ENCODE data around the gene HEBP1. TPM values are rescaled to one million over a fixed set of nuclear protein-coding genes. Genes with fewer than 3 reads are reported as not detected.

The HEBP1 gene
- total and polyA plus RNA-seq, 4 donors = 40.5 to 62.7 (median 53.7) TPM

- H3K36me3 ChIP-seq (ENCODE audit: control insufficient read depth in 4 of 4, insufficient read depth in 4 of 4, low read length in 4 of 4) = peaks cover 0 to 3% (median 0%) of the 10 kb centered on the region in 4 donors
- H3K27me3 ChIP-seq (ENCODE audit: control insufficient read depth in 3 of 3, insufficient read depth in 3 of 3, low read length in 2 of 3) = no peaks in the 10 kb centered on the region
- H3K27ac ChIP-seq (ENCODE audit: low read depth in 1 of 2, low read length in 1 of 2) = peak overlapping the region; percentile 81 to 97
- H3K4me1 ChIP-seq (ENCODE audit: control insufficient read depth in 5 of 5, insufficient read depth in 5 of 5, low read length in 5 of 5) = peaks cover 0 to 25% (median 9%) of the 10 kb centered on the region in 5 donors
- WGBS, 2 donors = 23 to 32% methylated on average over 22 of the region's 22 CpGs
- ATAC-seq (ENCODE audit: insufficient read depth, low FRiP score) = no peak
- TF ChIP-seq CTCF (IDR thresholded peaks at IDR 0.05; ENCODE audit: control extremely low read depth, extremely low read depth) = no peak
- H3K9me3 ChIP-seq (ENCODE audit: control insufficient read depth in 4 of 4, insufficient read depth in 3 of 4, low read length in 3 of 4) = no peaks in the 10 kb centered on the region
- H3K4me3 ChIP-seq = peak overlapping the region; percentile 87
- DNase-seq = peak in 2 of 3 donors; percentile 58 to 70
- peak overlapping the region; percentile 59 to 82 for H3K9ac ChIP-seq (ENCODE audit: insufficient read depth in 1 of 2, low read length in 2 of 2)
Measured at GRCh38 chr12:12999271-12999958, 650 bp downstream of the HEBP1 start.

GRCh38 chr12:12998248-12998647, 1.8 kb downstream of the HEBP1 start:
- Histone ChIP-seq H3K9ac (ENCODE audit: insufficient read depth in 1 of 2, low read length in 2 of 2) (no peak overlapping the region), H3K27me3 (ENCODE audit: control insufficient read depth in 3 of 3, insufficient read depth in 3 of 3, low read length in 2 of 3) (no peaks in the 10 kb centered on the region), H3K4me3 (no peak overlapping the region), H3K27ac (ENCODE audit: low read depth in 1 of 2, low read length in 1 of 2) (no peak overlapping the region), H3K4me1 (ENCODE audit: control insufficient read depth in 5 of 5, insufficient read depth in 5 of 5, low read length in 5 of 5) (peaks cover 0 to 25% (median 9%) of the 10 kb centered on the region in 5 donors), H3K9me3 (ENCODE audit: control insufficient read depth in 4 of 4, insufficient read depth in 3 of 4, low read length in 3 of 4) (no peaks in the 10 kb centered on the region), H3K36me3 (ENCODE audit: control insufficient read depth in 4 of 4, insufficient read depth in 4 of 4, low read length in 4 of 4) (peaks cover 0 to 3% (median 0%) of the 10 kb centered on the region in 4 donors)
- 87 to 88% methylated on average over 4 of the region's 4 CpGs for WGBS, 2 donors
- no peak for ATAC-seq (ENCODE audit: insufficient read depth, low FRiP score)
- no peak for TF ChIP-seq CTCF (IDR thresholded peaks at IDR 0.05; ENCODE audit: control extremely low read depth, extremely low read depth)
- no peak for DNase-seq

- 44 to 66% methylated on average over 2 of the region's 2 CpGs for WGBS, 2 donors
- Histone ChIP-seq H3K9me3 (ENCODE audit: control insufficient read depth in 4 of 4, insufficient read depth in 3 of 4, low read length in 3 of 4) (no peaks in the 10 kb centered on the region), H3K4me1 (ENCODE audit: control insufficient read depth in 5 of 5, insufficient read depth in 5 of 5, low read length in 5 of 5) (peaks cover 0 to 26% (median 9%) of the 10 kb centered on the region in 5 donors), H3K4me3 (no peak overlapping the region), H3K36me3 (ENCODE audit: control insufficient read depth in 4 of 4, insufficient read depth in 4 of 4, low read length in 4 of 4) (peaks cover 0 to 3% (median 0%) of the 10 kb centered on the region in 4 donors), H3K27ac (ENCODE audit: low read depth in 1 of 2, low read length in 1 of 2) (peak overlapping the region in 1 of 2 donors; percentile 8), H3K9ac (ENCODE audit: insufficient read depth in 1 of 2, low read length in 2 of 2) (no peak overlapping the region), H3K27me3 (ENCODE audit: control insufficient read depth in 3 of 3, insufficient read depth in 3 of 3, low read length in 2 of 3) (no peaks in the 10 kb centered on the region)
- TF ChIP-seq CTCF (IDR thresholded peaks at IDR 0.05; ENCODE audit: control extremely low read depth, extremely low read depth) = no peak
- ATAC-seq (ENCODE audit: insufficient read depth, low FRiP score) (no peak), DNase-seq (no peak)
Measured at GRCh38 chr12:12997734-12998133, 2.3 kb downstream of the HEBP1 start.
